GM19025 (cell line): Measurements from ENCODE around the gene MINDY2.
"Not testable (repeated sequence)": the region's sequence is repeated elsewhere in the genome, so short reads cannot be mapped to it uniquely, and the experiment has no call there.

Experiments
- ATAC-seq: cut with Tn5 transposase; IDR thresholded peaks from one replicate; pipeline ENCODE4 v1.9.1; 2021; ENCODE audit warnings: mild to moderate bottlenecking, low read depth, moderate library complexity; ENCODE audit not compliant: unreplicated experiment

MINDY2 gene

GRCh38 chr15:58876306-58877106, 105.4 kb downstream of the MINDY2 start:
- no peak for ATAC-seq

GRCh38 chr15:58877999-58878825, 107.1 kb downstream of the MINDY2 start:
- ATAC-seq = no peak

- ATAC-seq = peak; percentile 65
These were observed 109.2 kb downstream of the MINDY2 start for GRCh38 chr15:58880320-58880719.

GRCh38 chr15:58882243-58882642, 111.1 kb downstream of the MINDY2 start:
- ATAC-seq = no peak

- ATAC-seq = not testable (repeated sequence)
These were observed 112.8 kb downstream of the MINDY2 start for GRCh38 chr15:58883926-58884325.

- ATAC-seq = no peak
These were observed 115.8 kb downstream of the MINDY2 start for GRCh38 chr15:58886921-58887320.

- no peak for ATAC-seq
These were observed 118.3 kb downstream of the MINDY2 start for GRCh38 chr15:58889363-58889762.

- ATAC-seq = no peak
These were observed 127.1 kb downstream of the MINDY2 start for GRCh38 chr15:58898150-58898680.

GRCh38 chr15:58900631-58901030, 129.5 kb downstream of the MINDY2 start:
- ATAC-seq = no peak

- no peak for ATAC-seq
These were observed 137.6 kb downstream of the MINDY2 start for GRCh38 chr15:58908550-58909309.

GRCh38 chr15:58909616-58910015, 138.5 kb downstream of the MINDY2 start:
- no peak for ATAC-seq

- no peak for ATAC-seq
These were observed 139.4 kb downstream of the MINDY2 start for GRCh38 chr15:58910456-58910855.
